ENCODE measurements around the gene NLRC5. TPM values are rescaled to one million over a fixed set of nuclear protein-coding genes. Genes with fewer than 3 reads are reported as not detected.
"Not testable (repeated sequence)": the region's sequence is repeated elsewhere in the genome, so short reads cannot be mapped to it uniquely, and the experiment has no call there.

NLRC5 gene
- total RNA-seq, 1 experiment from 2014 or later: 0.80 TPM

GRCh38 chr16:57098188-57098841, 109.0 kb downstream of the NLRC5 start:
- peak; percentile 73 for DNase-seq
- H3K27me3 ChIP-seq (ENCODE audit: control insufficient read depth, insufficient read depth, low read length): peaks cover 7% of the 10 kb centered on the region
- no peaks in the 10 kb centered on the region for H3K36me3 ChIP-seq (replicated peaks; ENCODE audit: control insufficient read depth, insufficient read depth, low read length)

GRCh38 chr16:57099965-57100364, 110.6 kb downstream of the NLRC5 start:
- H3K27me3 ChIP-seq (ENCODE audit: control insufficient read depth, insufficient read depth, low read length); DNase-seq; H3K4me3 ChIP-seq (ENCODE audit: insufficient read depth, low read depth, low read length); H3K36me3 ChIP-seq (replicated peaks; ENCODE audit: control insufficient read depth, insufficient read depth, low read length): not testable (repeated sequence)

More at GRCh38 chr16:57098188-57098841, 109.0 kb downstream of the NLRC5 start:
- no peak overlapping the region for H3K4me3 ChIP-seq (ENCODE audit: insufficient read depth, low read depth, low read length)

GRCh38 chr16:57100445-57100844, 111.1 kb downstream of the NLRC5 start:
- DNase-seq: no peak
- H3K36me3 ChIP-seq (replicated peaks; ENCODE audit: control insufficient read depth, insufficient read depth, low read length): no peaks in the 10 kb centered on the region
- no peaks in the 10 kb centered on the region for H3K27me3 ChIP-seq (ENCODE audit: control insufficient read depth, insufficient read depth, low read length)
- H3K4me3 ChIP-seq (ENCODE audit: insufficient read depth, low read depth, low read length): no peak overlapping the region

- Histone ChIP-seq H3K4me3 (ENCODE audit: insufficient read depth, low read depth, low read length) (no peak overlapping the region), H3K27me3 (ENCODE audit: control insufficient read depth, insufficient read depth, low read length) (no peaks in the 10 kb centered on the region), H3K36me3 (replicated peaks; ENCODE audit: control insufficient read depth, insufficient read depth, low read length) (no peaks in the 10 kb centered on the region)
- DNase-seq: no peak
Observed at GRCh38 chr16:57102888-57103851, 113.8 kb downstream of the NLRC5 start.

DNA sequence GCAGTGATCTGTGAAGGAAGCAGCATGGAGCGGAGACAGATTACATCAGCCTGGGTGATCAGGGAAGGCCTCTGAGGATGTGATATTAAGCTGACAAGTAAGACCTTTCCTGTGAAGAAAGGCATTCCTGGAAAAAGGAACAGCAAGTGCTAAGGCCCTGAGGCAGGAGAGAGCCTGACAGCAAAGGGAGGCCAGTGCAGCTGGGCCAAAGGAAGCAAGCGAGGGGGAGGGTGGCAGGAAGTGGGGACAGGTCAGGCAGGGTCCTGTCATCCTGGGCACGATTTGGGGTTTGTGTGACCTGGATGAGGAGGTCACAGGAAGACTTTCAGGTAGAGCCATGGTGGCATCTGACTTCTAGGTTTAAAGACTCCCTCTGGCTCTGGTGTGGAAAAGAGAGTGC, 115.3 kb downstream of the NLRC5 start:
- Histone ChIP-seq H3K4me3 (ENCODE audit: insufficient read depth, low read depth, low read length) (no peak overlapping the region), H3K27me3 (ENCODE audit: control insufficient read depth, insufficient read depth, low read length) (no peaks in the 10 kb centered on the region), H3K36me3 (replicated peaks; ENCODE audit: control insufficient read depth, insufficient read depth, low read length) (no peaks in the 10 kb centered on the region)
- DNase-seq: no peak

DNA sequence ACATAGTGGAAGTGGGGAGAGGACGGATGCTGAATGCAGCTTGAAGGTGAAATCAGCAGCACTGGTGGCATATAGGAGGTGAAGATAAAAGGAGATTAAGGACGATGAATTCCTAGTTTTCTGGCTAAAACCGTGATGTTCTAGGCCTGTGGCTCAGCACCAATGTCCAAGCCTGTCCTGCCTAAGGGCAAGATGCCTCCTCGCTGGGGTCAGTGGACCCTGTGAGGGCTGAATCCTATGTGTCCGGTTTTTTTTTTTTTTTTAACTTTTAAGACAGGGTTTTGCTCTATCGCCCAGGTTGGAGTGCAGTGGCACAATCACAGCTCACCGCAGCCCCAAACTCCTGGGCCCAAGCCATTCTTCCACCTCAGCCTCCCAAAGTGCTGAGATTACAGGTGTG, 115.8 kb downstream of the NLRC5 start:
- no peaks in the 10 kb centered on the region for H3K27me3 ChIP-seq (ENCODE audit: control insufficient read depth, insufficient read depth, low read length)
- H3K4me3 ChIP-seq (ENCODE audit: insufficient read depth, low read depth, low read length): no peak overlapping the region
- no peak for DNase-seq
- no peaks in the 10 kb centered on the region for H3K36me3 ChIP-seq (replicated peaks; ENCODE audit: control insufficient read depth, insufficient read depth, low read length)

GRCh38 chr16:57106767-57107166, 117.4 kb downstream of the NLRC5 start:
- no peak overlapping the region for H3K4me3 ChIP-seq (ENCODE audit: insufficient read depth, low read depth, low read length)
- no peak for DNase-seq
- H3K27me3 ChIP-seq (ENCODE audit: control insufficient read depth, insufficient read depth, low read length): no peaks in the 10 kb centered on the region
- no peaks in the 10 kb centered on the region for H3K36me3 ChIP-seq (replicated peaks; ENCODE audit: control insufficient read depth, insufficient read depth, low read length)

DNA sequence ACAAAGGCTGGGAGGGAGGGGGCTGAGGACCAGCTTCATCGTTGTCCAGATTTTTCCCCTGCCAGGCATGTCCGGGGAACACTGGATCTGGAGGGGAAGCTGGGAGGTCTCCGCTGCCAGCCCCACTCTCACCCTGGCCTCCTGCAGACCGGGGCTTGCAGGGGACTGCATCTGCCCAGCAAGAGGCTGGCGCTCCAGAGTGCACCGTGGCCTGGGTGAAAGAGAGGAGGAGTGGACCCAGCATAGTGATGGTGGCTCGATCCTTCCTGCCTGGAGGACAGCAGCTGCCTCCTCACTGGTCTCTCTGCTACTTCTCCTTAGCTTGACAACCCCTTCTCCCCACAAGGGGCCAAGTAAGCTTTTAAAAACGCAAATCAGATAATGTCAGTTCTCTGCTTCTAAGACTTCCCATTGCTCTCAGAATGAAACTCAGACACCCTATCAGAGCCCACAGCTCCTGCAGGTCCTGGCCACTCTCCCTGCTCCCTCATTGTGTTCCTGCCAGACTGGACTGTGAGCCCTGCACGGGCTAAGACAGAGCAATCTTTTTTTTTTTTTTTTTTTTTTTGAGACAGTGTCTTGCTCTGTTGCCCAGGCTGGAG, 118.1 kb downstream of the NLRC5 start:
- Histone ChIP-seq H3K4me3 (ENCODE audit: insufficient read depth, low read depth, low read length) (no peak overlapping the region), H3K36me3 (replicated peaks; ENCODE audit: control insufficient read depth, insufficient read depth, low read length) (no peaks in the 10 kb centered on the region), H3K27me3 (ENCODE audit: control insufficient read depth, insufficient read depth, low read length) (no peaks in the 10 kb centered on the region)
- no peak for DNase-seq

DNA sequence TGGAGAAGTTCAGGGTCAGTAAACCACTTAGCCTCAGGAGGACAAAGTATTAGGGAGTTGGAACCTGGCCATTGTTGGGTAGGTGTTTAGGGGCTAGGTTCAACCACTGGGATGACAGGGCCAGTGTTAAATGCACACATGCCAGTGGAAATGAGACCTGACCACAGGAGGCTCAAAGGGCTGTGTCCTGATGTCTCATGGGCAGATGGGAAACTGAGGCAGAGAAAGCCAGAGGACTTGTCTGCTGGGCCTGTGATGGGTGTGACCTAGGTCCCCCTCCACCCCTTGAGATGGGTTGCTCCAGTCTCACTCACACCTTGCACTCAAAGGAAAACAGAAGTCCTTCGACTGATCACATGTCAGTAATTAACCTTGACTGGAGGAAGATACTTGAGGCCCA, 119.1 kb downstream of the NLRC5 start:
- H3K27me3 ChIP-seq (ENCODE audit: control insufficient read depth, insufficient read depth, low read length): no peaks in the 10 kb centered on the region
- H3K36me3 ChIP-seq (replicated peaks; ENCODE audit: control insufficient read depth, insufficient read depth, low read length): no peaks in the 10 kb centered on the region
- no peak overlapping the region for H3K4me3 ChIP-seq (ENCODE audit: insufficient read depth, low read depth, low read length)
- no peak for DNase-seq

DNA sequence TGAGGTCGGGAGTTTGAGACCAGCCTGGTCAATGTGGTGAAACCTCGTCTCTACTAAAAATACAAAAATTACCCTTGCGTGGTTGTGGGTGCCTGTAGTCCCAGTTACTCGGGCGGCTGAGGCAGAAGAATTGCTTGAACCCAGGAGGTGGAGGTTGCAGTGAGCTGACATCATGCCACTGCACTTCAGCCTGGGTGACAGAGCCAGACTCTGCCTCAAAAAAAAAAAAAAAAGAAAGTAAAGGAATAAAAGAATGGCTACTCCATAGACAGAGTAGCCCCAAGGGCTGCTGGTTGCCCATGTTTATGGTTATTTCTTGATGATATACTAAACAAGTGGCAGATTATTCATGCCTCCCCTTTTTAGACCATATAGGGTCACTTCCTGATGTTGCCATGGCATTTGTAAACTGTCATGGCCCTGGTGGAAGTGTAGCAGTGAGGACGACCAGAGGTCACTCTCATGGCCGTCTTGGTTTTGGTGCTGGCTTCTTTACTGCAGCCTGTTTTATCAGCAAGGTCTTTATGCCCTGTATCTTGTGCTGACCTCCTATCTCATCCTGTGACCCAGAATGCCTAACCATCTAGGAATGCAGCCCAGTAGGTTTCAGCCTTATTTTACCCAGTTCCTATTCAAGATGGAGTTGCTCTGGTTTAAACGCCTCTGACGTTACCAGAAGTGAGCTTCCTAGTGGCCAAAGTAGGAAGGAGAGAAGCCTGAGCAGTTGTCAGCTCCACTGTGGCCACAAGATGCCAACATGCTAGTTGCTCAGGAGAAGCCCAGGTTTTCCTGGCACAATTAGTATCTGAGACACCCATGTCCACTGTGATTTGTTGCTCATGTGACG, 120.1 kb downstream of the NLRC5 start:
- not testable (repeated sequence) for DNase-seq; H3K4me3 ChIP-seq (ENCODE audit: insufficient read depth, low read depth, low read length); H3K36me3 ChIP-seq (replicated peaks; ENCODE audit: control insufficient read depth, insufficient read depth, low read length); H3K27me3 ChIP-seq (ENCODE audit: control insufficient read depth, insufficient read depth, low read length)

- Histone ChIP-seq H3K27me3 (ENCODE audit: control insufficient read depth, insufficient read depth, low read length) (no peaks in the 10 kb centered on the region), H3K4me3 (ENCODE audit: insufficient read depth, low read depth, low read length) (no peak overlapping the region), H3K36me3 (replicated peaks; ENCODE audit: control insufficient read depth, insufficient read depth, low read length) (no peaks in the 10 kb centered on the region)
- DNase-seq: no peak
Observed at GRCh38 chr16:57110937-57111336, 121.6 kb downstream of the NLRC5 start.

- DNase-seq: no peak
- Histone ChIP-seq H3K27me3 (ENCODE audit: control insufficient read depth, insufficient read depth, low read length) (no peaks in the 10 kb centered on the region), H3K4me3 (ENCODE audit: insufficient read depth, low read depth, low read length) (no peak overlapping the region), H3K36me3 (replicated peaks; ENCODE audit: control insufficient read depth, insufficient read depth, low read length) (no peaks in the 10 kb centered on the region)
Observed at GRCh38 chr16:57111420-57111819, 122.1 kb downstream of the NLRC5 start.

DNA sequence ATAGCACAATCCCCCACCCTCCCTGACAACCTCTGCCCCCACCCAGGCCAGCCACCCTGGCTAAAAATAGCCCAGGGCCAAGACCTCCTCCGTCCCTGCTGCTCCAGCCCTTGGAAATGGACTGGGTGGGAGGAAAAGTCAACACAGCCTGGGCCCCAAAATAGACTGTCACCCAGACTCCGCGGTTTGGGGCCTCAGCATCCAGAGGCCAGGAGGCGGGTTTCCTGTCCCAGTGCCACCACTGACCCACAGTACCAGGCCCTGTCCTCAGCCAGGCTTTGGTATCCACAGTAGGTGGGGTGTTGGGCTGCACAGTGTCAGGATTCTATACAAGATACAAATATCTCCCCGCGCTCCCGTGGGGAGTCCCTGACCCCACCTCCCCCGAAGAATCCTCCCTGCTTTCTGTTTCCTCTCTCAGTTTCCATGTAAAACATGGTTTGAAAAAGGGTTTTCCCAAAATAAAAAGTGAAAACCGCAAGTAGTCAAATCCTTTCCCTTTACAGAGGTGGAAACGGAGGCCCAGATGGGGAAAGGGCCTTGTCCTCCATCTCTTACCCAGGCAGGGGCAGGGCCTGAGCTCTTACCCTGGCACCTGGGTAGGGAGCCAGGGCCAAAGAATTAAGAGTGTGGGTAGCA, 123.2 kb downstream of the NLRC5 start:
- H3K36me3 ChIP-seq (replicated peaks; ENCODE audit: control insufficient read depth, insufficient read depth, low read length): no peaks in the 10 kb centered on the region
- DNase-seq: no peak
- H3K27me3 ChIP-seq (ENCODE audit: control insufficient read depth, insufficient read depth, low read length): no peaks in the 10 kb centered on the region
- no peak overlapping the region for H3K4me3 ChIP-seq (ENCODE audit: insufficient read depth, low read depth, low read length)

GRCh38 chr16:57113042-57113453, 123.7 kb downstream of the NLRC5 start:
- Histone ChIP-seq H3K27me3 (ENCODE audit: control insufficient read depth, insufficient read depth, low read length) (no peaks in the 10 kb centered on the region), H3K4me3 (ENCODE audit: insufficient read depth, low read depth, low read length) (no peak overlapping the region), H3K36me3 (replicated peaks; ENCODE audit: control insufficient read depth, insufficient read depth, low read length) (no peaks in the 10 kb centered on the region)
- DNase-seq: no peak

Data from H7 (cell line).